IPS-20b (cell line): Measurements from ENCODE around the gene DPAGT1.
"Not testable (repeated sequence)": the region's sequence is repeated elsewhere in the genome, so short reads cannot be mapped to it uniquely, and the experiment has no call there.

Source experiments
- H3K27ac ChIP-seq: one replicate; pipeline ENCODE4 v1.5.1; 2013; ENCODE audit warnings: low read length
- H3K27me3 ChIP-seq: 2 replicates; pipeline ENCODE4 v1.6.1; 2013; ENCODE audit warnings: mild to moderate bottlenecking, low read length, inconsistent platforms; ENCODE audit not compliant: insufficient read depth
- H3K36me3 ChIP-seq: 2 replicates; pipeline ENCODE4 v1.6.1; 2013; ENCODE audit warnings: low read depth, mild to moderate bottlenecking, inconsistent platforms, low read length, moderate library complexity; ENCODE audit not compliant: insufficient read depth
- H3K4me1 ChIP-seq: 2 replicates; pipeline ENCODE4 v1.6.1; 2013; ENCODE audit warnings: mild to moderate bottlenecking, control low read depth, inconsistent platforms, low read length, moderate library complexity; ENCODE audit not compliant: insufficient read depth
- H3K4me3 ChIP-seq: 2 replicates; pipeline ENCODE4 v1.5.1; 2013; ENCODE audit warnings: mild to moderate bottlenecking, low read length, inconsistent platforms
- H3K9ac ChIP-seq: 2 replicates; pipeline ENCODE4 v1.6.1; 2013; ENCODE audit warnings: low read depth, mild to moderate bottlenecking, inconsistent platforms, low read length, moderate library complexity
- H3K9me3 ChIP-seq: 2 replicates; pipeline ENCODE4 v1.6.1; 2013; ENCODE audit warnings: mild to moderate bottlenecking, low read depth, low read length, inconsistent platforms; ENCODE audit not compliant: insufficient read depth

DPAGT1 gene

GRCh38 chr11:119103161-119103664, 1.6 kb upstream of the DPAGT1 start:
- H3K36me3 ChIP-seq, H3K9me3 ChIP-seq, H3K27ac ChIP-seq, H3K27me3 ChIP-seq: not testable (repeated sequence)
- peak overlapping the region; percentile 94; the same call in 1 of the 2 replicates for H3K9ac ChIP-seq
- H3K4me1 ChIP-seq = peaks cover 17% of the 10 kb centered on the region; the same call in 1 of the 2 replicates
- H3K4me3 ChIP-seq = peak overlapping the region; percentile 90; the same call in 1 of the 2 replicates

DNA sequence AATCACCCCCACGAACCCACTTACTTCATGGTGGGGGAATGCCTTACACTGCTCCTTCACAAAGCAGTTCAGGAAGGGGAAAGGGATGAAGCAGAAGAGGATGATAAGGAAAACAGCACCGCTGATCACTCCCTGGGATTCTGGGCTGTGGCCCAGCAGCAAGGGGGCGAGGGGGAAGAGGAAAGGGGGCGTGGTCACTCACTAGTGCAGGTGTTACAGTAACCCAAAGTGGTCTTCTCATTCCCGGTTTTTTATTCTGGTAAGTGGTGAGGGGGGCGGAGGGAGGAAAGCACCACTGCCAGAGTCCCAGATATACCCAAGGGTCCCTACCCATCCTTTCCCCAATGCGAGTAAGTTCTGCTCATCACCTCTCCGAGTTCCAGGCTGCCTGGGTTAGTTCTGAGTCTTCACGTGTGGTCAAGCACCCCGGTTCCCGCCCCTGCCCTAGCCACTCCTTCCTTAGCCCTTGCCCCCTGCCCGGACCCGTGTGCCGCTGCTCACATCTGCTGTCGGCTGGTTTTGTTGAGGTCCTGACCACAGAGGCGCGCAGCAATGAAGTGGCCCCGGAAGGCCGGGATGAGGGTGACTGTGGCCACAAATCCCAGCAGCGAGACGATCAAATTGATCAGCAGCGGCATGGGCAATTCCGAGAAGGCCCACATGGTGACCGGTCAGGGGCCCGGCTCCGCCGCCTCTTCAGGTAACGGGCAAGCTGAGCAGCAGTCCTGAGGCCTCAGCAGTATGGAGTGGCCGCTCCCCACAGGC, 477 bp downstream of the DPAGT1 start:
- Histone ChIP-seq H3K27ac (no peak overlapping the region), H3K36me3 (peaks cover 28% of the 10 kb centered on the region), H3K9me3 (no peaks in the 10 kb centered on the region), H3K4me3 (peak overlapping the region; percentile 90), H3K9ac (peak overlapping the region; percentile 94), H3K27me3 (no peaks in the 10 kb centered on the region; the same call in 1 of the 2 replicates), H3K4me1 (peaks cover 11% of the 10 kb centered on the region; the same call in 1 of the 2 replicates)

- H3K36me3 ChIP-seq = peaks cover 29% of the 10 kb centered on the region
- H3K4me3 ChIP-seq = peak overlapping the region; percentile 90
- H3K9ac ChIP-seq = peak overlapping the region; percentile 94; the same call in 1 of the 2 replicates
- H3K9me3 ChIP-seq = no peaks in the 10 kb centered on the region
- H3K27ac ChIP-seq = no peak overlapping the region
- no peaks in the 10 kb centered on the region for H3K27me3 ChIP-seq
- H3K4me1 ChIP-seq = peaks cover 14% of the 10 kb centered on the region; the same call in 1 of the 2 replicates
Observed at GRCh38 chr11:119100246-119100970, 1.2 kb downstream of the DPAGT1 start.

- H3K27me3 ChIP-seq = no peaks in the 10 kb centered on the region
- peaks cover 29% of the 10 kb centered on the region for H3K36me3 ChIP-seq
- H3K27ac ChIP-seq = no peak overlapping the region
- peaks cover 14% of the 10 kb centered on the region; the same call in 1 of the 2 replicates for H3K4me1 ChIP-seq
- H3K9me3 ChIP-seq = no peaks in the 10 kb centered on the region
- H3K4me3 ChIP-seq = peak overlapping the region; percentile 90; the same call in 1 of the 2 replicates
- no peak overlapping the region; the same call in 1 of the 2 replicates for H3K9ac ChIP-seq
Observed at GRCh38 chr11:119099711-119100110, 1.9 kb downstream of the DPAGT1 start.

DNA sequence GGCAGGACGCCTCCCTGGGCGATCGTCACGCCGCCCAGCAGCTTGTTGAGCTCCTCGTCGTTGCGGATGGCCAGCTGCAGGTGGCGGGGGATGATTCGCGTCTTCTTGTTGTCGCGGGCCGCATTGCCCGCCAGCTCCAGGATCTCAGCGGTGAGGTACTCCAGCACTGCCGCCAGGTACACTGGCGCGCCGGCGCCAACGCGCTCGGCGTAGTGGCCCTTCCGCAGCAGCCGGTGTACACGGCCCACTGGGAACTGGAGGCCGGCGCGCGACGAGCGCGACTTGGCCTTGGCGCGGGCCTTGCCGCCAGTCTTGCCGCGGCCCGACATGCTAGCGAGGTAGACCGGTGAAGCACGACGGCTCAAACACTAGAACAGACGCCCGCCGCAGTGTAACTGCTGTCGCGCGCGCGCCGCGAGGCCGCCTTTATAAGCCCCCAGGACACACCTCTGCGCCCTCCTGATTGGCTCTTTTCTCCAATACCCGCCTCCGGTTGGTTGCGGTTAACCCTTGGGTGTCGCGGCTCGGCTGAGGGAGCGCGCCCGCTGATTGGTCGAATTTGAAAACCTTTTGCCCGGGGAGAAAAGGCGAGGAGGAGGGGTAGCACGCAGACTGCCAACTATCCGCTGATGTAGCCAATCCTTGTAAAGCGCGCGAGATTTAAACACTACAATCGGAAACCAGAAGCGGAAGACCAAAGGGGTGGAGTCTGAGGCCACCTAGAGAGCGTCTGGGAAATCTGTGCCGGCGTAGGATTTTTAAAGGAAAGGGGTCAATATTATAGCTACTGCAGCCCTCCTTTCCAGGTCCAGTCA, 6.4 kb downstream of the DPAGT1 start:
- Histone ChIP-seq H3K4me1 (peaks cover 7% of the 10 kb centered on the region; the same call in 1 of the 2 replicates), H3K9me3 (no peaks in the 10 kb centered on the region), H3K4me3 (peak overlapping the region; percentile 83), H3K27me3 (no peaks in the 10 kb centered on the region), H3K27ac (peak overlapping the region; percentile 88), H3K9ac (peak overlapping the region; percentile 99), H3K36me3 (peaks cover 65% of the 10 kb centered on the region)

GRCh38 chr11:119094816-119095065, 6.9 kb downstream of the DPAGT1 start:
- H3K4me3 ChIP-seq = peak overlapping the region; percentile 83
- H3K9ac ChIP-seq = peak overlapping the region; percentile 99
- H3K4me1 ChIP-seq = peaks cover 4% of the 10 kb centered on the region; the same call in 1 of the 2 replicates
- H3K9me3 ChIP-seq = no peaks in the 10 kb centered on the region
- H3K27ac ChIP-seq = peak overlapping the region; percentile 88
- peaks cover 71% of the 10 kb centered on the region for H3K36me3 ChIP-seq
- no peaks in the 10 kb centered on the region for H3K27me3 ChIP-seq

- Histone ChIP-seq H3K9ac (peak overlapping the region; percentile 99), H3K4me1 (peaks cover 4% of the 10 kb centered on the region; the same call in 1 of the 2 replicates), H3K27me3 (no peaks in the 10 kb centered on the region), H3K9me3 (no peaks in the 10 kb centered on the region), H3K27ac (peak overlapping the region; percentile 55), H3K36me3 (peaks cover 76% of the 10 kb centered on the region), H3K4me3 (peak overlapping the region; percentile 83)
Observed at GRCh38 chr11:119093942-119094815, 7.5 kb downstream of the DPAGT1 start.

DNA sequence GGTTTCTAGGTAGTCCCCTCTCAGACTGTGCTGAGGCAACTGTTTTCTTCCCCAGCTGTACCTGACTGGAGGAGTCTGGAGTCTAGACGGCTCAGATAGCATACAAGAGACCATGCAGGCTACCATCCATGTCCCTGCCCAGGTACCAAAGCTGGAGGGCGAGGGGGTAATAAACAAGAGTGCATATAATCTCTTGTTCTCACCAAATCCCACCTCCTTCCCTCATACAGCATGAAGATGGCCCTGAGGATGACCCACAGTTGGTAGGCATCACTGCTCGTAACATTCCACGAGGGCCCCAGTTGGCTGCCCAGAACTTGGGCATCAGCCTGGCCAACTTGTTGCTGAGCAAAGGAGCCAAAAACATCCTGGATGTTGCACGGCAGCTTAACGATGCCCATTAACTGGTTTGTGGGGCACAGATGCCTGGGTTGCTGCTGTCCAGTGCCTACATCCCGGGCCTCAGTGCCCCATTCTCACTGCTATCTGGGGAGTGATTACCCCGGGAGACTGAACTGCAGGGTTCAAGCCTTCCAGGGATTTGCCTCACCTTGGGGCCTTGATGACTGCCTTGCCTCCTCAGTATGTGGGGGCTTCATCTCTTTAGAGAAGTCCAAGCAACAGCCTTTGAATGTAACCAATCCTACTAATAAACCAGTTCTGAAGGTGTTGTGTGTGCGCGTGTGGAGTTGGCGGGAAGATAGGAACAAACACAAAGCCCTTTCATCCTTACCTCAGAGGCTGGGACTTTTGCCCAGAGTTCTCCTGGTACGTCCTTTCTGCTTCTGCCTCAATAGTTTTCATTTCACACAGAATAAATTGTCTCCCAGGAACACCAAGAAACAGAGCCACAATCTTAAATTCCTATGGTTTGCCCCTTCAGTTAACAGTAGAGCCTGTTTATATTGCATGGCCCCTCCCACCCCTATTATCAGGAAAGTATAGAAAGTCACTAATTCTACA, 8.5 kb downstream of the DPAGT1 start:
- Histone ChIP-seq H3K4me3 (peak overlapping the region; percentile 83), H3K27me3 (no peaks in the 10 kb centered on the region), H3K9me3 (no peaks in the 10 kb centered on the region), H3K9ac (peak overlapping the region; percentile 99), H3K36me3 (peaks cover 78% of the 10 kb centered on the region), H3K27ac (no peak overlapping the region), H3K4me1 (peaks cover 4% of the 10 kb centered on the region; the same call in 1 of the 2 replicates)

DNA sequence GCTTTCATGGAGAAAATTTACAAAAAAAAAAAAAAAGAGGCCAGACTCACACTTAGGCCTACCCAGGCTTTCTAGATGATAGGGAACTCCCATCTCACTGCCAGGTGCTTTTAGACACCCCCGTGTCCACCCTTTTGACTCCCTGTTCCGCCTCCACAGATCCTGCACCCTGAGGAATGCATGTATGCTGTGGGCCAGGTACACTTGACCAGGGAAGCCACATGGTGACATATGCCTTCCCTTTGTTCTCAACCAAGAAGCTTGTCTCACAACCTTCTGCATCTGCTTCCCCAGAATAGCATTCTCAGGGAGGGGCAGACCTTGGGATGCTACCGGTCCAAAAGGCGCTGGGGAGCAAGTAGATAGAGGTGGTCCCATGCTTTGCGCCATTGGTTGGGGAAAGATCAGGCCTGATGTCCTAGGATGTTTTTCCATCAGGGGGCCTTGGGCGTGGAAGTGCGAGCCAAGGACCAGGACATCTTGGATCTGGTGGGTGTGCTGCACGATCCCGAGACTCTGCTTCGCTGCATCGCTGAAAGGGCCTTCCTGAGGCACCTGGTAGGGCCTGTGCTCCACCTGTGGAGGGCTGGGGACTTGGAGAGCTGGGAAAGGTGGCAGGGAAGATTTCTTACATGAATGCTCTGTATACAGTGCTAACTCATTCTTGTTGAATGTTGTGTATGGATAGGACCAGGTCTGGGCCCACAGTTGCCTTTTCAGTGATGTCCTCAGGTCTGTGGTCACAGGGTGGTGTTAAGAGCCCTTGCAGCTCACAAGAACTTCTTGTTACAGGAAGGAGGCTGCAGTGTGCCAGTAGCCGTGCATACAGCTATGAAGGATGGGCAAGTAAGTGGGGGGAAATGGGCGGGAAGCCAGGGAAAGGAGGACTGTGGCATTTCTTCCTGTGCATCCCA, 9.4 kb downstream of the DPAGT1 start:
- no peaks in the 10 kb centered on the region for H3K9me3 ChIP-seq
- H3K36me3 ChIP-seq = peaks cover 71% of the 10 kb centered on the region
- no peaks in the 10 kb centered on the region for H3K27me3 ChIP-seq
- H3K4me1 ChIP-seq = peaks cover 4% of the 10 kb centered on the region; the same call in 1 of the 2 replicates
- peak overlapping the region; percentile 83 for H3K4me3 ChIP-seq
- H3K27ac ChIP-seq = no peak overlapping the region
- H3K9ac ChIP-seq = peak overlapping the region; percentile 99; the same call in 1 of the 2 replicates
